ENCODE data around the gene GPC5.
"Not testable (repeated sequence)": the region's sequence is repeated elsewhere in the genome, so short reads cannot be mapped to it uniquely, and the experiment has no call there.

Gene GPC5

DNA sequence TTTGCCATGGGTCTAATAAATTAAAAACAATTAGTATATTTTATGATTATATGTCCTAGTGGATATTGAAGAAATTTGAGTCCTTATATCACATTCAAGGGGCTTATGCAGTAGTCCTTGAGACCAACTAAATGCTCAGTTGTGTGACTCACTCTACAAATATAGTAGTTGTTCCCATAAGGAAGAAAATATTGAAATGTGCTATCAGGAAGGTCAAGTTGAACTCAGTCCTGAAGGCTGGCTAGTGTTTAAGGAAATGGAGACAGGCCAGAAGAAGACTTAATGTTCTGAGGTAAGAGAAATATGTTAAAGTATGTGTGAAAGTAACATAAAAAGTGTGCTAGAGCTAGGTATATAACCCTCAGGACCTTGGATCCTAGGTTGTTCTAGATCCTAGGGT, 1062.1 kb downstream of the GPC5 start:
- Histone ChIP-seq H3K27ac (no peak overlapping the region), H3K4me3 (no peak overlapping the region)
- TF ChIP-seq CTCF (IDR thresholded peaks at IDR 0.05): no peak
- DNase-seq (ENCODE audit: low spot score): no peak

DNA sequence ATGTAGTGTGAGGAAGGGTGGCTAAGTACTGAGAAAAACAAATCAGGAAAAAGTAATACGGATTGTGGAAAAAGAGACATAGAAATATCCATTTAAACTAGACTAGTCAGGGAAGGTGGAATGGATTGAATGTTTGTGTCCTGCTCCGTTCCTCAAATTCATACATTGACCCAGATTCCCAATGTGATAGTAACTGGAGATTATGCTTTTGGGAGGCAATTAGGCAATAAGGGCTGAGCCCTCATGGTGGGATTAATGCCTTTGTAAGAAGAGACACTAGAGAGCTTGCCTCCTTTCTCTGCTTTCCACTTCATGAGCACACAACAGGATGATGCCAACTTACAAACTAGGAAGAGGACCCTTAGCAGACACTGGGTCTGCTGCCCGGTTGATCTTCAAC, 1063.0 kb downstream of the GPC5 start:
- no peak for DNase-seq (ENCODE audit: low spot score)
- Histone ChIP-seq H3K4me3 (no peak overlapping the region), H3K27ac (no peak overlapping the region)
- no peak for TF ChIP-seq CTCF (IDR thresholded peaks at IDR 0.05)

DNA sequence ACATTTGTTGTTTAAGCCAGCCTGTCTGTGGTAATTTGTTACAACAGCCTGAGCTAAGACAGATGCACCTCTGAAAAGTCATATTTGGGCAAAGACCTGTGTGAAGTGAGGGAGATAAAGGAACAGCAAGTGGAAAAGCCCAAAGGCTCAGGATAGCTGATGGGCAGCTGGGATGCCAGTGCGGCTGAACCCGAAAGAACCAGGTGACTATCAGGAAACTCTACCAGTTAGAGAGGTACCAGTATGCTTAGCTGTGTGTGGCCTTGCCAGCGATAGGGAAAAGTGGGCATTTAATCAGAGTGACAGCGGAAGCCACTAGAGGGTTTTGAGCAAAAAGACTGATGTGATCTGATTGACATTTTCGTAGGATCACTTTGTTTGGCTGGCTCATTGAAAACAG, 1063.4 kb downstream of the GPC5 start:
- TF ChIP-seq CTCF (IDR thresholded peaks at IDR 0.05): no peak
- H3K27ac ChIP-seq: no peak overlapping the region
- DNase-seq (ENCODE audit: low spot score): no peak

DNA sequence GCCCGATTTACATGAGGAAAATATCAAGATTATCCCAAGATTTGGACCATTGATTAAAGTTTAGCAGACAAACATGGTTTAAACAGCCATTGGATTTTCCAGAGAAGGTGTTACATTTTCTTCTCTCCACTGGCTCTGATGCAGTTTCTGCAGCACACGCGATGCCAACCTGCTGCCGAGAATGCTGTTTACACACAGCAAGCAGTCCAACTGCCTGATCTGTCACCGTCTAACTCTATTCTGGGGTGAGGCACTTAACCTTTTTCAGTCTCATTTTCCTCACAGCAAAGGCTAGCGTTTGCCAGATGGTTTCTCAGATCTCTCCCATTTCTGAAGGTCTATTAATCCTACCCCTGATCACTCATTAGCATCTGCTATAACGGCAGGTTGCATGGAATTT, 1064.7 kb downstream of the GPC5 start:
- no peak overlapping the region for H3K4me3 ChIP-seq
- TF ChIP-seq CTCF (IDR thresholded peaks at IDR 0.05): no peak
- no peak overlapping the region for H3K27ac ChIP-seq
- DNase-seq (ENCODE audit: low spot score): no peak

More for the DNA sequence above, 1063.4 kb downstream of the GPC5 start:
- no peak overlapping the region for H3K4me3 ChIP-seq

- no peak overlapping the region for H3K4me3 ChIP-seq
- no peak for TF ChIP-seq CTCF (IDR thresholded peaks at IDR 0.05)
- H3K27ac ChIP-seq: no peak overlapping the region
- no peak for DNase-seq (ENCODE audit: low spot score)
Measured at GRCh38 chr13:92473765-92474475, 1075.5 kb downstream of the GPC5 start.

- H3K4me3 ChIP-seq: no peak overlapping the region
- TF ChIP-seq CTCF (IDR thresholded peaks at IDR 0.05): no peak
- no peak overlapping the region for H3K27ac ChIP-seq
- DNase-seq (ENCODE audit: low spot score): no peak
Measured at GRCh38 chr13:92480387-92480786, 1082.0 kb downstream of the GPC5 start.

DNA sequence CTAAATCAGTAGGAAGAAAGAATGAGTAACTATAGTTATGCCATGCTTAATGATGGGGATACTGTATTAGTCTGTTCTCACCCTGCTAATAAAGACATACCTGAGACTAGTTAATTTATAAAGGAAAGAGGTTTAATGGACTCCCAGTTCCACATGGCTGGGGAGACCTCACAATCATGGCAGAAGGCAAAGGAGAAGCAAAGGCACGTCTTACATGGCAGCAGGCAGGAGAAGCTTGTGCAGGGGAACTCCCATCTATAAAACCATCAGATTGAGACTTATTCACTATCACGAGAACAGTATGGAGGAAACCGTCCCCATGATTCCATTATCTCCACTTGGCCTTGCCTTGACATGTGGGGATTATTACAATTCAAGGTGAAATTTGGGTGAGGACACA, 1084.4 kb downstream of the GPC5 start:
- H3K27ac ChIP-seq; DNase-seq (ENCODE audit: low spot score); H3K4me3 ChIP-seq: not testable (repeated sequence)
